ENCODE results near the gene CDX1. TPM values are rescaled to one million over a fixed set of nuclear protein-coding genes. Genes with fewer than 3 reads are reported as not detected.

CDX1 gene
- total RNA-seq, 2 donors from 2014 or later = not detected

DNA sequence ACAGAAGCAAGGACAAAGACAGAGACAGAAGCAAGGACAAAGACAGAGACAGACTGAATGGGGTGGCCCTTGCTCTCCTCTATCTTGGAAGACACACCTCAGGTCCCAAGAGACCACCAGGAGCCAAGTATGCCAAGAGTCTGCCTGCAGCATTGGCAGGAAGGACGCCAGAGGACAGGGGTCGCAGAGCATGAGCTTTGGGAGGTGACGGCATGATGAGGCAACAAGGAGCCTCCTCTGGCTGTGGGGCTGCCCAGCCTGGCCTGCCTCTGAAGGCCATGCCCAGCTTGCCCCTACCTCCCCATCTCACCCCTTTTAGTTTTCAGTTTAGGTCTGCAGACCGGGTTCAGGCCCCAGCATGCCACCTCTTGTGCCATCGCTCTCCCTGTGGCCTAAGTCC lies 28.6 kb upstream of the CDX1 start:
- peaks cover 0 to 83% of the 10 kb centered on the region in 2 donors for H3K4me1 ChIP-seq
- TF ChIP-seq, protein P1, sequence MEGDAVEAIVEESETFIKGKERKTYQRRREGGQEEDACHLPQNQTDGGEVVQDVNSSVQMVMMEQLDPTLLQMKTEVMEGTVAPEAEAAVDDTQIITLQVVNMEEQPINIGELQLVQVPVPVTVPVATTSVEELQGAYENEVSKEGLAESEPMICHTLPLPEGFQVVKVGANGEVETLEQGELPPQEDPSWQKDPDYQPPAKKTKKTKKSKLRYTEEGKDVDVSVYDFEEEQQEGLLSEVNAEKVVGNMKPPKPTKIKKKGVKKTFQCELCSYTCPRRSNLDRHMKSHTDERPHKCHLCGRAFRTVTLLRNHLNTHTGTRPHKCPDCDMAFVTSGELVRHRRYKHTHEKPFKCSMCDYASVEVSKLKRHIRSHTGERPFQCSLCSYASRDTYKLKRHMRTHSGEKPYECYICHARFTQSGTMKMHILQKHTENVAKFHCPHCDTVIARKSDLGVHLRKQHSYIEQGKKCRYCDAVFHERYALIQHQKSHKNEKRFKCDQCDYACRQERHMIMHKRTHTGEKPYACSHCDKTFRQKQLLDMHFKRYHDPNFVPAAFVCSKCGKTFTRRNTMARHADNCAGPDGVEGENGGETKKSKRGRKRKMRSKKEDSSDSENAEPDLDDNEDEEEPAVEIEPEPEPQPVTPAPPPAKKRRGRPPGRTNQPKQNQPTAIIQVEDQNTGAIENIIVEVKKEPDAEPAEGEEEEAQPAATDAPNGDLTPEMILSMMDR (IDR thresholded peaks at IDR 0.05) = no peak

DNA sequence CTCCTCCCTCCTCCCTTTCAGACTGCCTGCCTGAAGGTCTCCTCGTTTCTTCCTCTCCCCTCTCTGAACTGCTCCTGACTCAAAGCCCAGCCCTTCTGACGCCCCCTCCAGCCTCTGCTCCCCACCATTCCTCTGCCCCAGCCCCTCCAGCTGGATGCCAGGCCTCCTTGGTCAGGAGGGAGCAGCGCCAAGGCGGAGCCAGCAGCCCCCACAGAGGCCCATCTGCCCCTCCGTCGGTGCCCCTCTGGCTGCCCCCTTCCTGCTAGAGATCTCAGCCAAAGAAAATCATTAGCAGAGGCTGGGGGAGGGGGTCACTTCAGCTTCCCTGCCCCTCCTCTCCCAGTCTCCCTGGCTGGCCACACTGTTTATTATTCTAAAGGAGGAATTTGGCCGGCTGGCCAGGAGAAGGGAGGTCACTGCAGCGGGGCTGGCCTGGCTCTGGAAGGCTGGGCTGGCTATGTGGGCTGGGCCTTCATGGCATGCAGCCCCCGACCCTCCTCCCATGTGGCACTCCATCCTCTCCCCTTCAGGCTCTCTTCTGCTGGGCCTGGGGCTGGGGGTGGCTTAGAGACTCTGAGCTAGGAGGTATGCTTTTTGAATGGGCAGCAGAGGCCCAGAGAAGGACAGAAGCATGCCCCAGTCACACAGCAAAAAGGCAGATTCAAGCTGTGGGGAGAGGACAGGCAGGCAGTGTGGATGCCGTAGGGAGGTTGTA lies 27.9 kb upstream of the CDX1 start:
- DNase-seq (ENCODE audit: low spot score) = peak; percentile 71
- Histone ChIP-seq H3K9me3 (no peaks in the 10 kb centered on the region), H3K27ac (peak overlapping the region; percentile 78 to 82), H3K36me3 (peaks cover 11% of the 10 kb centered on the region), H3K4me3 (no peak overlapping the region), H3K27me3 (no peaks in the 10 kb centered on the region), H3K4me1 (peaks cover 0 to 84% of the 10 kb centered on the region in 2 donors)
- TF ChIP-seq, protein P1 (IDR thresholded peaks at IDR 0.05) = no peak

More for the DNA sequence above, 28.6 kb upstream of the CDX1 start:
- Histone ChIP-seq H3K27me3 (no peaks in the 10 kb centered on the region), H3K36me3 (peaks cover 13% of the 10 kb centered on the region), H3K4me3 (no peak overlapping the region), H3K27ac (peak overlapping the region; percentile 78 to 82), H3K9me3 (no peaks in the 10 kb centered on the region)
- no peak for DNase-seq (ENCODE audit: low spot score)

DNA sequence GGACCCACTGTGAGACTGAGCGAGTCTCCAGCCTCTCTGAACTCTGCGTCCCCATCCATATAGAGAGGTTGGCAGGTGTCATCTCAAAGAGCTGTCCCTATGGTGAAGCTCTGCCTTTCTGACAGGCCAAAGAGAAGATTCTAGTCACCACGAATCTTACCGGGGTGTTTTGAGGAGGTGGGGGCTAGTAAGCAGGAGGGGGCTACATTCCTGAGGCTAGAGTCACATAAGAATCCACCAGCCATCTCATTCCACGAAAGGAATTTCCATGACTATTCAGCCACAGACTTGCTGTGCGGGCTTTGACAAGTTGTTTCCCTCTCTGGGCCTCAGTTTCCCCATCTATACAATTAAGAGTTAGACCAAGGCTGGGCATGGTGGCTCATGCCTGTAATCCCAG lies 27.2 kb upstream of the CDX1 start:
- Histone ChIP-seq H3K27ac (peak overlapping the region; percentile 78 to 82), H3K4me3 (no peak overlapping the region), H3K4me1 (peaks cover 0 to 91% of the 10 kb centered on the region in 2 donors)

DNA sequence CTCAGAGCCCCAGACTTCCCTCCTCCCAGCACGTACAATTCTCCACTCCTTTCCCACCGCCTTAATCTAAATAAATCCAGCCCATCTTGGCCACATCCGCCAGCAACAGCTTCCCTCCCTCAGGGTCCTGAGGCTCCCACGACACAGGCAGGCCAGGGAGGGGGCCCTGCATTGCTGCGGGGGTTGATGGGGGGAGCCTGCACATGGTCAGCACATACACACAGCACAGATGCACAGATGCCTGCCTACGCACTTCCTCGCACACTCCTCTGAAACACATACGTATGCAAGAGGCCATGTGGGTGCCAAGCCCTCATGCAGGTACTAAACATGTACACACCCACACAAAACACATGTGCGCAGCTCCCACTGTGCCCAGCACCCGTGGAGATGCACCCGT lies 25.7 kb upstream of the CDX1 start:
- DNase-seq (ENCODE audit: low spot score) = no peak
- TF ChIP-seq, protein P1 (IDR thresholded peaks at IDR 0.05) = no peak
- H3K9me3 ChIP-seq = no peaks in the 10 kb centered on the region
- no peaks in the 10 kb centered on the region for H3K36me3 ChIP-seq
- H3K27ac ChIP-seq = peak overlapping the region; percentile 78 to 82
- H3K4me1 ChIP-seq = peaks cover 0 to 99% of the 10 kb centered on the region in 2 donors
- peak overlapping the region in 1 of 2 donors; percentile 3 for H3K4me3 ChIP-seq
- no peaks in the 10 kb centered on the region for H3K27me3 ChIP-seq

More for the DNA sequence above, 27.2 kb upstream of the CDX1 start:
- TF ChIP-seq, protein P1 (IDR thresholded peaks at IDR 0.05) = no peak
- no peaks in the 10 kb centered on the region for H3K27me3 ChIP-seq
- H3K9me3 ChIP-seq = no peaks in the 10 kb centered on the region
- peaks cover 4% of the 10 kb centered on the region for H3K36me3 ChIP-seq
- DNase-seq (ENCODE audit: low spot score) = no peak

DNA sequence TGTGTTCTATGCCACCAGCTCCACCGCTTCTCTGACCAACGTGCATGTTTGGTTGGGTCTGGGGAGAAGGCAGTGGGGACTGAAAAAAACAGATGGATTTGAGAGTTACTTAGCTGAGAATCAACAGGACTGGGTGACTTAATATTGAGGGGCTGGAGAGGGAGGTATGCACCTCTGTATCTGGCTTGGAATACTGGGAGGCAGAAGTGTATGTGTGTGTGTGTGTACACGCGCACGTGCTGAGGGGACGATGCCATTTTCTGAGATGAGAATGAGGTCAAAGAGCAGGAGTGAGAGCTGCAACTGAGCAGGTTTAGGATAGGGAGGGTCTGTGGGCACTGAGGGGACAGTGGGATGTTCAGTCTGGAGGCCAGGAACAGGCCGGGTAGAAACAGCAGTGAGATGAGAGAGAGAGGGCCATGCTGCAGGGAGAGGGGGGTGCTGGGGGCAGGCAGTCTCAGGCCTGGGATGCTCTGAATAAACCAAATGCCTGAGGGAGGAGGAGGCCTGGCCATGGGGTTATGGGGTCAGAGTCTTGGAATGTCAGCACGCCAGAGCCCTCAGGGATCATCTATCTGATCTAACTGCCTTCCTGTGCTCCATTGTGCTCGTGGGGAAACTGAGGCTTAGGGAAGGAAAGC lies 24.9 kb upstream of the CDX1 start:
- Histone ChIP-seq H3K4me3 (no peak overlapping the region), H3K27me3 (no peaks in the 10 kb centered on the region), H3K36me3 (no peaks in the 10 kb centered on the region), H3K27ac (peak overlapping the region; percentile 87 to 88), H3K4me1 (peaks cover 0 to 93% of the 10 kb centered on the region in 2 donors), H3K9me3 (no peaks in the 10 kb centered on the region)
- no peak for DNase-seq (ENCODE audit: low spot score)
- TF ChIP-seq, protein P1 (IDR thresholded peaks at IDR 0.05) = no peak
